ENCODE data around the gene ACP7. TPM values are rescaled to one million over a fixed set of nuclear protein-coding genes. Genes with fewer than 3 reads are reported as not detected.

ACP7 gene
- total RNA-seq, 1 donor from 2014 or later, result not detected

GRCh38 chr19:39097299-39097698 is 13.1 kb downstream of the ACP7 start:
- ATAC-seq, result no peak
- Histone ChIP-seq H3K4me1 (no peaks in the 10 kb centered on the region), H3K27ac (no peak overlapping the region), H3K27me3 (ENCODE audit: low read depth) (peaks cover 44% of the 10 kb centered on the region), H3K4me3 (no peak overlapping the region), H3K36me3 (no peaks in the 10 kb centered on the region), H3K9me3 (no peaks in the 10 kb centered on the region)
- DNase-seq, result no peak
- intact Hi-C loops (cut with DNase I), result no loop called here
- TF ChIP-seq, protein P1, sequence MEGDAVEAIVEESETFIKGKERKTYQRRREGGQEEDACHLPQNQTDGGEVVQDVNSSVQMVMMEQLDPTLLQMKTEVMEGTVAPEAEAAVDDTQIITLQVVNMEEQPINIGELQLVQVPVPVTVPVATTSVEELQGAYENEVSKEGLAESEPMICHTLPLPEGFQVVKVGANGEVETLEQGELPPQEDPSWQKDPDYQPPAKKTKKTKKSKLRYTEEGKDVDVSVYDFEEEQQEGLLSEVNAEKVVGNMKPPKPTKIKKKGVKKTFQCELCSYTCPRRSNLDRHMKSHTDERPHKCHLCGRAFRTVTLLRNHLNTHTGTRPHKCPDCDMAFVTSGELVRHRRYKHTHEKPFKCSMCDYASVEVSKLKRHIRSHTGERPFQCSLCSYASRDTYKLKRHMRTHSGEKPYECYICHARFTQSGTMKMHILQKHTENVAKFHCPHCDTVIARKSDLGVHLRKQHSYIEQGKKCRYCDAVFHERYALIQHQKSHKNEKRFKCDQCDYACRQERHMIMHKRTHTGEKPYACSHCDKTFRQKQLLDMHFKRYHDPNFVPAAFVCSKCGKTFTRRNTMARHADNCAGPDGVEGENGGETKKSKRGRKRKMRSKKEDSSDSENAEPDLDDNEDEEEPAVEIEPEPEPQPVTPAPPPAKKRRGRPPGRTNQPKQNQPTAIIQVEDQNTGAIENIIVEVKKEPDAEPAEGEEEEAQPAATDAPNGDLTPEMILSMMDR (IDR thresholded peaks at IDR 0.05), result no peak

DNA sequence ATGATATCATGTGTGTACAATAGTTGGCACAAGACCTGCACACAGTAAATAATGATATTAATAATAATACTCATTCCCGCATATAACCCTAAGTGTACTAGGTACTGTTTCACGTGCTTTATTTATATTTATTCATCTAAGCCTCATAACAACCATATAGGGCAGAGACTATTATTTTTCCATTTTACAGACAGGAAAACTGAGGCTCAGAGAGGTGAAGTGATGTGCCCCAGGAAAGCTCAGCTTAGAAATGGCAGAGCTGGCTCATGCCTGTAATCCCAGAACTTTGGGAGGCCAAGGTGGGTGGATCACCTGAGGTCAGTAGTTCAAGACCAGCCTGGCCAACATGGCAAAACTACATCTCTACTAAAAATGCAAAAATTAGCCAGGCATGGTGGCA is 13.6 kb downstream of the ACP7 start:
- Histone ChIP-seq H3K27ac (no peak overlapping the region), H3K4me3 (no peak overlapping the region), H3K36me3 (no peaks in the 10 kb centered on the region), H3K9me3 (no peaks in the 10 kb centered on the region), H3K4me1 (no peaks in the 10 kb centered on the region), H3K27me3 (ENCODE audit: low read depth) (peaks cover 44% of the 10 kb centered on the region)
- TF ChIP-seq, protein P1 (IDR thresholded peaks at IDR 0.05), result no peak
- intact Hi-C loops (cut with DNase I), result no loop called here
- DNase-seq (no peak), ATAC-seq (no peak)

GRCh38 chr19:39098365-39099269 is 14.4 kb downstream of the ACP7 start:
- ATAC-seq (peak in 1 of 2 donors; percentile 21), DNase-seq (no peak)
- Histone ChIP-seq H3K9me3 (no peaks in the 10 kb centered on the region), H3K4me3 (no peak overlapping the region), H3K36me3 (no peaks in the 10 kb centered on the region), H3K4me1 (no peaks in the 10 kb centered on the region), H3K27ac (no peak overlapping the region), H3K27me3 (ENCODE audit: low read depth) (peaks cover 38% of the 10 kb centered on the region)
- intact Hi-C loops (cut with DNase I), result no loop called here
- TF ChIP-seq, protein P1 (IDR thresholded peaks at IDR 0.05), result no peak

GRCh38 chr19:39099341-39099740 is 15.2 kb downstream of the ACP7 start:
- DNase-seq (no peak), ATAC-seq (no peak)
- no peaks in the 10 kb centered on the region for H3K9me3 ChIP-seq
- no peaks in the 10 kb centered on the region for H3K4me1 ChIP-seq
- H3K36me3 ChIP-seq, result no peaks in the 10 kb centered on the region
- TF ChIP-seq, protein P1 (IDR thresholded peaks at IDR 0.05), result no peak
- intact Hi-C loops (cut with DNase I), result no loop called here
- H3K27me3 ChIP-seq (ENCODE audit: low read depth), result peaks cover 38% of the 10 kb centered on the region
- no peak overlapping the region for H3K4me3 ChIP-seq
- no peak overlapping the region for H3K27ac ChIP-seq

- H3K27me3 ChIP-seq (ENCODE audit: low read depth), result peaks cover 34% of the 10 kb centered on the region
- no peaks in the 10 kb centered on the region for H3K4me1 ChIP-seq
- TF ChIP-seq, protein P1 (IDR thresholded peaks at IDR 0.05), result no peak
- H3K27ac ChIP-seq, result no peak overlapping the region
- intact Hi-C loops (cut with DNase I), result no loop called here
- H3K4me3 ChIP-seq, result no peak overlapping the region
- no peak for ATAC-seq
- no peaks in the 10 kb centered on the region for H3K9me3 ChIP-seq
- no peak for DNase-seq
- H3K36me3 ChIP-seq, result no peaks in the 10 kb centered on the region
Measured at GRCh38 chr19:39100500-39101166, 16.5 kb downstream of the ACP7 start.
